ENCODE results near the gene SLC9A3.

Gene SLC9A3

DNA sequence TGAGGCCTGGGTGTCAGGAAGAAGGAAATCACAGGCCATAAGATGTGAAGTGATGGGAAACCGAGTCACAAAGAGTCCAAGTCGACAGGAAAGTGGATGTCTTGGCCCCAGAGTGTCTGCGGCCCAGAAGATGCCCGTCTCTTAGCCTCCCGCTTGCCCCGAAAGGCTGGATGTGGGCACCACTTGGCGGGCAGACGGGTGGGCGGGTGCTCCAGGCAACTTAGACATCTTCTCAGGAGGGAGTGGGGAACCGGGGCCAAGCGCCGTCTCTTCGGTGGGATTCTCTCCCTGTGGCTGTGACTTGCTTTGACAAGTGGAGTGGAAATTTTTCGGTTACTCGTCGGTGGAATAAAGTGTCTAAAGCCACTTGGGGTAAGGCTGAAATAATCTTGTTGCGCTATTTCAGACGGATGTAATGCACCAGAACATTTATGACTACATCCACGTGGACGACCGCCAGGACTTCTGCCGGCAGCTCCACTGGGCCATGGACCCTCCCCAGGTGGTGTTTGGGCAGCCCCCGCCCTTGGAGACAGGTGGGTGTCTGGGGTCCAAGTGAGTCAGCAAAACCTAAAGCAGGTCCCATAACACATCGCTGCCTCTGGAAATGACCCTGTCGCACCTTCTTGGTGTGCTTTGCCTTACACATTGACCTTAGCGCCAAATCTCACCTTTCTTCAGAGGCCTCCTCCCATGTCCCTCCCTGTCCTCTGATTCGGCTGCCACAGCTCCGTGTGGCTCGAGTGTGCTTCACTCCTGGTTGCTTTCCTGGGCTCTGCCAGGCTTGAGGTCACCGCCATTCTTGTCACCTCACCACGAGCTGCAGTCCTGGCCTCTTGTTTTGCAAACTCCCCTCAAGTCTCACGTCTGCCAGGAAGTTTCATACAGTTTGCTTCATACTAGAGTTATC lies 101.7 kb downstream of the SLC9A3 start:
- Histone ChIP-seq H3K4me1 (ENCODE audit: control insufficient read depth, insufficient read depth, low read length) (no peaks in the 10 kb centered on the region), H3K4me3 (ENCODE audit: low read length) (no peak overlapping the region)

DNA sequence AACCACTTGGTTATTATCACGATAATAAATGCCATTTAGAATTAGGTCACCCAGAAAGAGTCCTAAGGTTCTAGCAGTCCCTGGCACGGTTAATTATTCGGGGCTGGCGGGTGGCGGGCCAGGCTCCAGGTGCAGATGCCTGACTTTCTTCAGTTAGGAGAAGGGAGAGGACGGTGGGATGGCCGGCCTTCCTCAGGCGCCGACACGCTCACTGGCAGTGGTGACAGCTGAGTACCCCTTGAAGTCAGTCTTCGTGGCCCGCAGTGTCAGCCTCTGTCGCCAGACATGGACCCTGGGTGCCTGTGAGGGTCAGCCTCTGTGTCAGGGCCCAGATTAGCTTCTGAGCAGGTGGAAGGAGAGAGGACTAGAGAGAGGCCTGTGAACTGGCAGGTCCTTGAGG lies 102.3 kb downstream of the SLC9A3 start:
- Histone ChIP-seq H3K9ac (ENCODE audit: low read length) (no peak overlapping the region), H3K4me1 (ENCODE audit: control insufficient read depth, insufficient read depth, low read length) (no peaks in the 10 kb centered on the region), H3K4me3 (ENCODE audit: low read length) (no peak overlapping the region), H3K27me3 (ENCODE audit: control insufficient read depth, insufficient read depth, low read length) (no peaks in the 10 kb centered on the region), H3K9me3 (ENCODE audit: control insufficient read depth, low read length) (no peaks in the 10 kb centered on the region), H3K36me3 (ENCODE audit: control insufficient read depth, insufficient read depth, low read length) (no peaks in the 10 kb centered on the region)

More for the DNA sequence above, 101.7 kb downstream of the SLC9A3 start:
- Histone ChIP-seq H3K9ac (ENCODE audit: low read length) (no peak overlapping the region), H3K9me3 (ENCODE audit: control insufficient read depth, low read length) (no peaks in the 10 kb centered on the region), H3K36me3 (ENCODE audit: control insufficient read depth, insufficient read depth, low read length) (no peaks in the 10 kb centered on the region), H3K27me3 (ENCODE audit: control insufficient read depth, insufficient read depth, low read length) (no peaks in the 10 kb centered on the region)

DNA sequence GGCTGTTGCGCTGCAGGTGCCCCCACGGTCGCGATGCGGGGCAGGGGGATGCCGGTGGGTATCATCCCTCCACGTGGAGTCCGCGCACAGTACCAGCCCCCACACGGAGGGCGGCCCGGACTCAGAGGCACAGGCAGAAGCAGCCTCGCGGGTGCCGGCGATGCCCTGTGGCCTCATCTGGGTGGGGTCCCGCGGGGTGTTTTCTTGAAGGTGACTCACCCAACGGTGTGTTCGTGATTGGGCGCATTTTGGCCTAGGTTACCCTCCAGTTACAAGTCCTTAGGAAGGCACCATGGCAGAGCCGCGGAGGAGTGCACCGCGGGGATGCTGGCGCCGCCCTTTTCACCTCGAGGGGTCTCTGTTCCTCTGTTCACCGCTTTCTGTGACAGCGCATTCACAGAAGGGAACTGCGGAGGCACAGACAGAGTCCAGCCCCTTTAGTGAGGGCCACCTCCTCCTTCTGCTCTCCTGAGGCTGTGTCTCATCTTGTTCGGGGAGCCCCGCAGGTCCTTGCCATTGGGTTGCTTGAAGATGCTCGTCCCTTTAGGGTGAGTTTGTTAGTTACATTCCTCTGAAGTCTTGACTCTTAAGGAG lies 102.9 kb downstream of the SLC9A3 start:
- H3K9ac ChIP-seq (ENCODE audit: low read length): no peak overlapping the region
- no peaks in the 10 kb centered on the region for H3K27me3 ChIP-seq (ENCODE audit: control insufficient read depth, insufficient read depth, low read length)
- H3K4me3 ChIP-seq (ENCODE audit: low read length): no peak overlapping the region

DNA sequence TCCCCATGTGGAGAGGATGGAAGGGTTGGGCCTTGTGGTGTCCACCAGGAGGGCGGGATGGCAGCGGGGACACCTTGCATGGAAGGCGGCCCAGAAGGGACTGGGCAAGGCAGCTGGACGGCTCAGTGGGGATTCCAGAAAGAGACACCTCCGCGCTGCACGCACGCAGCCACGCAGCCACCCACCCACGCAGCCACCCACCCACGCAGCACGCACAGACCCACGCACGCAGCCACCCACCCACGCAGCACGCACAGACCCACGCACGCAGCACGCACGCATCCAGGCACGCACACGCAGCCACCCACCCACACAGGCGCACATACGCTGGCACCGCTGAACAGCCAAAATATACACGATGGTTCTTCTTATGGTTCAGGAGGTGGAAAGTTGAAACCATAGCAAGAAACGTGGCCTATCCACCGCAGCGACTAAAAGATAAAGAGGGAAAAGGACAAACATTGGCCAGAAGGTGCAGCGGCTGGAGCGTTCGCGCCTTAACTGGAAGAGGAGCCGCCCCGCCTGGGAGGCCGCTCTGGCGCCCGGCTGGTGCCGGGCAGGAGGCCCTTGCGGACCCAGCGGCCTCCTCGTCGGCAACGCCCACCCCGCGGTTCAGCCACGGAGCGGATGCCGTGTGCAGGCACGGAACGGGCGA lies 103.5 kb downstream of the SLC9A3 start:
- no peaks in the 10 kb centered on the region for H3K9me3 ChIP-seq (ENCODE audit: control insufficient read depth, low read length)
- H3K9ac ChIP-seq (ENCODE audit: low read length): no peak overlapping the region
- no peaks in the 10 kb centered on the region for H3K36me3 ChIP-seq (ENCODE audit: control insufficient read depth, insufficient read depth, low read length)
- no peak overlapping the region for H3K4me3 ChIP-seq (ENCODE audit: low read length)
- no peaks in the 10 kb centered on the region for H3K27me3 ChIP-seq (ENCODE audit: control insufficient read depth, insufficient read depth, low read length)
- no peaks in the 10 kb centered on the region for H3K4me1 ChIP-seq (ENCODE audit: control insufficient read depth, insufficient read depth, low read length)

More for the DNA sequence above, 102.9 kb downstream of the SLC9A3 start:
- Histone ChIP-seq H3K9me3 (ENCODE audit: control insufficient read depth, low read length) (no peaks in the 10 kb centered on the region), H3K36me3 (ENCODE audit: control insufficient read depth, insufficient read depth, low read length) (no peaks in the 10 kb centered on the region), H3K4me1 (ENCODE audit: control insufficient read depth, insufficient read depth, low read length) (no peaks in the 10 kb centered on the region)
